DND-41 (cell line): Measurements from ENCODE around the gene ORM1.
A peak's percentile ranks its signal among the peaks of the same experiment; 100 is the strongest.

Experiments
- ATAC-seq: fragments of 200-7000 bp; cut with Tn5 transposase; 3 replicates; pipeline ENCODE4 v1.9.1; 2021; ENCODE audit warnings: low read depth; ENCODE audit not compliant: insufficient read depth
- DNase-seq: peaks from one replicate; pipeline ENCODE4 v3.0.0-alpha.2; 2020
- H2AFZ ChIP-seq: 2 replicates; pipeline ENCODE4 v1.6.0; 2012; ENCODE audit warnings: low read depth, low read length
- H3K27ac ChIP-seq: 2 replicates; pipeline ENCODE4 v1.5.1; 2012; ENCODE audit warnings: low read length, inconsistent platforms
- H3K27me3 ChIP-seq: fragments of 200-600 bp; sonication (generic); 2 replicates; pipeline ENCODE4 v1.6.0; 2012; ENCODE audit warnings: low read length, mild to moderate bottlenecking, inconsistent platforms; ENCODE audit not compliant: insufficient read depth, poor library complexity
- H3K36me3 ChIP-seq: 2 replicates; pipeline ENCODE4 v1.5.1; 2012; ENCODE audit warnings: low read length, inconsistent platforms; ENCODE audit not compliant: insufficient read depth
- H3K4me1 ChIP-seq: 2 replicates; pipeline ENCODE4 v1.5.1; 2012; ENCODE audit warnings: mild to moderate bottlenecking, low read length; ENCODE audit not compliant: insufficient read depth
- H3K4me2 ChIP-seq: 2 replicates; pipeline ENCODE4 v1.6.0; 2012; ENCODE audit warnings: mild to moderate bottlenecking, moderate library complexity, low read length, inconsistent platforms; ENCODE audit not compliant: insufficient read depth
- H3K4me3 ChIP-seq, 2 experiments: fragments of 200-600 bp in 1 of 2; shearing (Covaris generic) in 1 of 2; 2 replicates each; pipeline ENCODE4 v1.5.1; 2012 to 2016; ENCODE audit warnings: inconsistent platforms in 2 of 2, low read length in 2 of 2, mild to moderate bottlenecking in 2 of 2, low read depth in 1 of 2, moderate library complexity in 1 of 2
- H3K79me2 ChIP-seq: 2 replicates; pipeline ENCODE4 v1.6.0; 2012; ENCODE audit warnings: low read length, inconsistent platforms; ENCODE audit not compliant: insufficient read depth
- H3K9ac ChIP-seq: 2 replicates; pipeline ENCODE4 v1.6.0; 2012; ENCODE audit warnings: low read depth, mild to moderate bottlenecking, inconsistent platforms, low read length, moderate library complexity
- H3K9me3 ChIP-seq: 2 replicates; pipeline ENCODE4 v1.5.1; 2012; ENCODE audit warnings: low read length, moderate library complexity, mild to moderate bottlenecking, inconsistent platforms; ENCODE audit not compliant: insufficient read depth, severe bottlenecking
- H4K20me1 ChIP-seq: 2 replicates; pipeline ENCODE4 v1.6.0; 2012; ENCODE audit warnings: low read length; ENCODE audit not compliant: insufficient read depth
- CTCF ChIP-seq: IDR thresholded peaks from 2 replicates; pipeline ENCODE4 v1.5.1; 2012; ENCODE audit warnings: borderline replicate concordance, low read length, moderate library complexity, mild to moderate bottlenecking; ENCODE audit not compliant: poor library complexity, severe bottlenecking; ENCODE audit errors: extremely low read depth
- EZH2 ChIP-seq: IDR thresholded peaks from 3 replicates; pipeline ENCODE4 v1.6.1; 2012; ENCODE audit warnings: borderline replicate concordance, low read depth, mild to moderate bottlenecking, moderate library complexity, low read length, inconsistent platforms; ENCODE audit not compliant: severe bottlenecking

ORM1 gene

GRCh38 chr9:114289106-114289505 lies 33.8 kb upstream of the ORM1 start:
- H3K4me1 ChIP-seq, result no peaks in the 10 kb centered on the region
- H4K20me1 ChIP-seq, result no peaks in the 10 kb centered on the region
- no peak for ATAC-seq
- H3K79me2 ChIP-seq, result no peaks in the 10 kb centered on the region
- H3K27me3 ChIP-seq, result no peaks in the 10 kb centered on the region
- H2AFZ ChIP-seq, result no peak overlapping the region
- no peak overlapping the region for H3K4me3 ChIP-seq
- no peak for DNase-seq
- H3K36me3 ChIP-seq, result no peaks in the 10 kb centered on the region
- TF ChIP-seq EZH2 (no peak), CTCF (no peak)
- no peak overlapping the region for H3K9ac ChIP-seq
- H3K4me2 ChIP-seq, result no peak overlapping the region
- no peaks in the 10 kb centered on the region for H3K9me3 ChIP-seq
- no peak overlapping the region for H3K27ac ChIP-seq

GRCh38 chr9:114289571-114290481 lies 33.1 kb upstream of the ORM1 start:
- H3K4me3 ChIP-seq, result no peak overlapping the region
- H3K79me2 ChIP-seq, result no peaks in the 10 kb centered on the region
- no peaks in the 10 kb centered on the region for H4K20me1 ChIP-seq
- no peak overlapping the region for H2AFZ ChIP-seq
- H3K27me3 ChIP-seq, result no peaks in the 10 kb centered on the region
- H3K9me3 ChIP-seq, result peaks cover 4% of the 10 kb centered on the region
- no peak overlapping the region for H3K4me2 ChIP-seq
- TF ChIP-seq CTCF (no peak), EZH2 (no peak)
- H3K9ac ChIP-seq, result no peak overlapping the region
- DNase-seq (no peak), ATAC-seq (no peak)
- H3K36me3 ChIP-seq, result no peaks in the 10 kb centered on the region
- H3K4me1 ChIP-seq, result no peaks in the 10 kb centered on the region
- no peak overlapping the region for H3K27ac ChIP-seq

DNA sequence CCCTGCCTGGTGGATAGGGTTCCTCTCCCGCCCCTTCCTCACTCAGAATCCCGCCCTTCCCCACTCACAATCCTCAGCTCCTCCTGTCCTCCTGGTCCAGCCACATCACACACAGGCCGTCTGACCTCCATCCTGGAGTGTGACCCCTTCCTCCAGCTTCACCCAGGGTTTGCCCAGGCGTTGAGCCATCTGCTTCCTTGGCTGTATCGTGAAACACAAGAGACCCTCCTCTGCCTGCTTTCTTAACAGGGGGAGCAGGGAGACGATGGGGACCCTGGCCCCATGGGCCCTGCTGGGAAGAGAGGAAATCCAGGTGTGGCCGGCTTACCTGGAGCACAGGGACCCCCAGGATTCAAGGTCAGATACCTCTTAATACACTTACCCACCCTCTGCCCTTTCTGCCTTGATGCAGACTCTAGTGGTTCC lies 32.3 kb upstream of the ORM1 start:
- Histone ChIP-seq H3K27ac (no peak overlapping the region), H3K9me3 (peaks cover 6% of the 10 kb centered on the region), H4K20me1 (no peaks in the 10 kb centered on the region), H3K4me1 (no peaks in the 10 kb centered on the region), H3K36me3 (no peaks in the 10 kb centered on the region), H2AFZ (no peak overlapping the region), H3K9ac (no peak overlapping the region), H3K4me2 (no peak overlapping the region), H3K79me2 (no peaks in the 10 kb centered on the region), H3K4me3 (no peak overlapping the region), H3K27me3 (no peaks in the 10 kb centered on the region)
- peak; percentile 37; the same call in 2 of the 3 replicates for ATAC-seq
- DNase-seq, result no peak
- TF ChIP-seq EZH2, result no peak
- TF ChIP-seq CTCF, result no peak
